AG04449 (cell line): ENCODE results near the gene NXPH1.

Source experiments
- CTCF ChIA-PET: fragments of 350-600 bp; formaldehyde crosslinking; extraction: SDS; loops from one replicate; lab custom pipeline; 2021; ENCODE audit warnings: antibody characterized with exemption; lab: Yijun Ruan, JAX
- POLR2A ChIA-PET: fragments of 400-600, 350-600 bp; formaldehyde crosslinking; extraction: SDS; loops from one replicate; lab custom pipeline; 2020; ENCODE audit warnings: antibody characterized with exemption, inconsistent platforms; lab: Yijun Ruan, JAX
- DNase-seq: peaks from one replicate; pipeline ENCODE4 v3.0.0-alpha.2; 2010; ENCODE audit warnings: low read depth, low spot score
- H3K4me3 ChIP-seq: 2 replicates; pipeline ENCODE4 v1.5.1; 2011; ENCODE audit warnings: low read depth, mild to moderate bottlenecking, control low read depth, low read length
- CTCF ChIP-seq: IDR thresholded peaks from one replicate; pipeline ENCODE4 v1.5.1; 2011; ENCODE audit warnings: mild to moderate bottlenecking, moderate library complexity, low read length, control low read depth, inconsistent platforms; ENCODE audit not compliant: insufficient read depth; ENCODE audit errors: missing control alignments

The NXPH1 gene

DNA sequence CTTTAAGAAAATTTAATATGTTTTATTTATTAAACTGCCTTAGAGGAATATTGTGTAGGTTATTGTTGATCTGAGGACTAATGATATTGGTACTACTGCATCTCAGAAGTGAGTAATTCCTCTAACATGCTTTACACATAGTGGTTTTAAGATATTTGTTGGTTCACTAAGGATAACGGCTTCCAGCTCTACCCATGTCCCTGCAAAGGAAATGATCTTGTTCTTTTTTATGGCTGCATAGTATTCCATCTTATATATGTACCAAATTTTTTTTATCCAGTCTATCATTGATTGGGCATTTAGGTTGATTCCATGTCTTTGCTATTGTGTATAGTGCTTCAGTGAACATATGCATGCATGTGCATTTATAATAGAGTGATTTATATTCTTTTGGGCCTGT, 20.1 kb downstream of the NXPH1 start:
- no peak for DNase-seq
- POLR2A ChIA-PET: no interaction called here
- no peak overlapping the region for H3K4me3 ChIP-seq
- CTCF ChIA-PET: no interaction called here
- no peak for TF ChIP-seq CTCF

- POLR2A ChIA-PET: no interaction called here
- no peak for DNase-seq
- no peak for TF ChIP-seq CTCF
- CTCF ChIA-PET: no interaction called here
- no peak overlapping the region for H3K4me3 ChIP-seq
Measured at GRCh38 chr7:8455426-8455825, 22.0 kb downstream of the NXPH1 start.

- DNase-seq: no peak
- TF ChIP-seq CTCF: no peak
- CTCF ChIA-PET: no interaction called here
- POLR2A ChIA-PET: no interaction called here
- H3K4me3 ChIP-seq: no peak overlapping the region
Measured at GRCh38 chr7:8462309-8462708, 28.9 kb downstream of the NXPH1 start.

- POLR2A ChIA-PET: no interaction called here
- no peak overlapping the region for H3K4me3 ChIP-seq
- CTCF ChIA-PET: no interaction called here
- no peak for TF ChIP-seq CTCF
- no peak for DNase-seq
Measured at GRCh38 chr7:8465338-8465737, 31.9 kb downstream of the NXPH1 start.

- no peak for DNase-seq
- H3K4me3 ChIP-seq: no peak overlapping the region
- ChIA-PET CTCF (no interaction called here), POLR2A (no interaction called here)
- no peak for TF ChIP-seq CTCF
Measured at GRCh38 chr7:8480527-8480926, 47.1 kb downstream of the NXPH1 start.

GRCh38 chr7:8481096-8481495, 47.7 kb downstream of the NXPH1 start:
- no peak overlapping the region for H3K4me3 ChIP-seq
- ChIA-PET POLR2A (no interaction called here), CTCF (no interaction called here)
- no peak for DNase-seq
- TF ChIP-seq CTCF: no peak
